ENCODE measurements around the gene NEDD1.

The NEDD1 gene

DNA sequence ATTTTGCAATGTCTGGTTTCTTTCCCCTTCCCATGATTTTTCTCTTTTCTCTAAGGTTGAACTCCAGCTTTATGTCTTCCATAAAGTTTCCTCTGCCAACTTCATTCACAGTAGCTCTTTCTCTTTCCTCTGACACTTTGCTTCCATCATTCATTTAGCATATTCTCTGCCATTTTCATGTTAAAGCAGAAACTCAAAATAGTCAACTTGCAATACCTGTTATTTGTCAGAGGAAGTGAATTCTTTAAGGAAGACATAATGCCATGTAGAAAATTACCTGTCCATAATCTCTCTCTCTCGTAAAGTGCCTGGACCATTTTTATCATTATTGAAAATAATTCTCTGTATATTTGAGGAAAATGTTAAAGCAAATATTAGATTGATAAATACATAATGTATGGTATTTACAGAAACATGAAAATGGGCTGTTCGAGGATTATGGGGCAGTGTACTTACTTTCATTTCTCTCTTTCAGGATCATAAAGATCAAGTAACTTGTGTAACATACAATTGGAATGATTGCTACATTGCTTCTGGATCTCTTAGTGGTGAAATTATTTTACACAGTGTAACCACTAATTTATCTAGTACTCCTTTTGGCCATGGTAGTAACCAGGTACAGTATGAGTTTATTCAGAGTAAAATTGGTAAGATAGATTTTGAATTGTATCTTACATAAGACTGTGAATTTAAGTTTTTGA, 12.6 kb downstream of the NEDD1 start:
- H3K27ac ChIP-seq = no peak overlapping the region
- TF ChIP-seq, protein P1, sequence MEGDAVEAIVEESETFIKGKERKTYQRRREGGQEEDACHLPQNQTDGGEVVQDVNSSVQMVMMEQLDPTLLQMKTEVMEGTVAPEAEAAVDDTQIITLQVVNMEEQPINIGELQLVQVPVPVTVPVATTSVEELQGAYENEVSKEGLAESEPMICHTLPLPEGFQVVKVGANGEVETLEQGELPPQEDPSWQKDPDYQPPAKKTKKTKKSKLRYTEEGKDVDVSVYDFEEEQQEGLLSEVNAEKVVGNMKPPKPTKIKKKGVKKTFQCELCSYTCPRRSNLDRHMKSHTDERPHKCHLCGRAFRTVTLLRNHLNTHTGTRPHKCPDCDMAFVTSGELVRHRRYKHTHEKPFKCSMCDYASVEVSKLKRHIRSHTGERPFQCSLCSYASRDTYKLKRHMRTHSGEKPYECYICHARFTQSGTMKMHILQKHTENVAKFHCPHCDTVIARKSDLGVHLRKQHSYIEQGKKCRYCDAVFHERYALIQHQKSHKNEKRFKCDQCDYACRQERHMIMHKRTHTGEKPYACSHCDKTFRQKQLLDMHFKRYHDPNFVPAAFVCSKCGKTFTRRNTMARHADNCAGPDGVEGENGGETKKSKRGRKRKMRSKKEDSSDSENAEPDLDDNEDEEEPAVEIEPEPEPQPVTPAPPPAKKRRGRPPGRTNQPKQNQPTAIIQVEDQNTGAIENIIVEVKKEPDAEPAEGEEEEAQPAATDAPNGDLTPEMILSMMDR (IDR thresholded peaks at IDR 0.05) = no peak
- H3K4me3 ChIP-seq (ENCODE audit: low read depth, low read length) = no peak overlapping the region
- H3K9me3 ChIP-seq (ENCODE audit: control insufficient read depth, low read length) = no peaks in the 10 kb centered on the region
- H3K4me1 ChIP-seq = no peaks in the 10 kb centered on the region
- H3K36me3 ChIP-seq (ENCODE audit: control insufficient read depth, insufficient read depth, low read length) = no peaks in the 10 kb centered on the region
- H3K27me3 ChIP-seq (ENCODE audit: control insufficient read depth, insufficient read depth, low read length) = no peaks in the 10 kb centered on the region
- H3K4me2 ChIP-seq (ENCODE audit: low read length) = no peak overlapping the region
- peaks cover 2% of the 10 kb centered on the region for H3K79me2 ChIP-seq
- no peak overlapping the region for H3K9ac ChIP-seq
- H2AFZ ChIP-seq = no peak overlapping the region

DNA sequence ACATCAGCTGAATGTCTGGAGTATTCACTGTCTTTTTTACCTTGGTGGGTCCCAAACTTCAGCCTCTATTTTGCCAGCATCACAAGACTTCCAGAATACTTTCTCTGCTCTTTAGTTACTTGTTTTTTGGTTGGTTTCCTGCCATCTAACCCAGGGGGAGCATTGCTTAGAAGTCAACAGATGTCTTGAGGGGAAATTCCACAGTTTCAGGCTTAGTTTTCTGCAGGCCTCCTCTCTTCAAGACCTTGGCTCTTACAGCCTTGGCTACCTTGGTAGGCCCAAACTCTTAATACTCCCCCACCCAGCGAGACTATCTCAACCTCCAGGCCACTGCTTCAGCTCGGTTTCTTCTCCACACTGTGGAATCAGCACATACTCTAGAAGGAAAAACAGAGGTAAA, 41.7 kb downstream of the NEDD1 start:
- Histone ChIP-seq H2AFZ (no peak overlapping the region), H3K9me3 (ENCODE audit: control insufficient read depth, low read length) (no peaks in the 10 kb centered on the region), H3K27ac (no peak overlapping the region), H3K4me1 (no peaks in the 10 kb centered on the region), H3K4me3 (ENCODE audit: low read depth, low read length) (no peak overlapping the region), H3K9ac (no peak overlapping the region), H3K27me3 (ENCODE audit: control insufficient read depth, insufficient read depth, low read length) (no peaks in the 10 kb centered on the region), H3K36me3 (ENCODE audit: control insufficient read depth, insufficient read depth, low read length) (no peaks in the 10 kb centered on the region), H3K79me2 (no peaks in the 10 kb centered on the region), H3K4me2 (ENCODE audit: low read length) (no peak overlapping the region)
- TF ChIP-seq, protein P1 (IDR thresholded peaks at IDR 0.05) = no peak

DNA sequence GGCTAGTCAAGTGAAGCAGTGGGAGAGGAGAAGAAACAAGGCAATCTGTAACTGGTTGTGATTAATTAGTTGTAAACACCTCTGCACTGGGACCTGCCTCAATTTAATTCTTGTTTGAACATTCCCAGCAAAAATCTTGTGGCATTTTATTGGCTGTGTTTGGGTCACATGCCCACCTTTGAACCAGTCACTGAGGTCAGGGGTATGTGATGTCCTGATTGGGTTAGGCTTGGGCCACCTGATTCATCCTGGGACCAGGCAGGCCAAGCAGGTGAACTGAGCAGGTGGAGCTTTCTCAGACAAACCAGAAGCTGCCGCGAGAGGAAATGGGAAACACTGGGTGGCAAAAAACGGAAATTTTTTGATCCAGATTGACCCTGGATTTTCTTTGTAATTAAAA, 72.5 kb downstream of the NEDD1 start:
- H3K4me2 ChIP-seq (ENCODE audit: low read length) = no peak overlapping the region
- TF ChIP-seq, protein P1 (IDR thresholded peaks at IDR 0.05) = no peak
- H3K4me3 ChIP-seq (ENCODE audit: low read depth, low read length) = no peak overlapping the region
- no peaks in the 10 kb centered on the region for H3K4me1 ChIP-seq
- no peaks in the 10 kb centered on the region for H3K9me3 ChIP-seq (ENCODE audit: control insufficient read depth, low read length)
- H2AFZ ChIP-seq = no peak overlapping the region
- no peak overlapping the region for H3K9ac ChIP-seq
- no peaks in the 10 kb centered on the region for H3K79me2 ChIP-seq
- no peaks in the 10 kb centered on the region for H3K36me3 ChIP-seq (ENCODE audit: control insufficient read depth, insufficient read depth, low read length)
- H3K27ac ChIP-seq = no peak overlapping the region
- H3K27me3 ChIP-seq (ENCODE audit: control insufficient read depth, insufficient read depth, low read length) = no peaks in the 10 kb centered on the region

DNA sequence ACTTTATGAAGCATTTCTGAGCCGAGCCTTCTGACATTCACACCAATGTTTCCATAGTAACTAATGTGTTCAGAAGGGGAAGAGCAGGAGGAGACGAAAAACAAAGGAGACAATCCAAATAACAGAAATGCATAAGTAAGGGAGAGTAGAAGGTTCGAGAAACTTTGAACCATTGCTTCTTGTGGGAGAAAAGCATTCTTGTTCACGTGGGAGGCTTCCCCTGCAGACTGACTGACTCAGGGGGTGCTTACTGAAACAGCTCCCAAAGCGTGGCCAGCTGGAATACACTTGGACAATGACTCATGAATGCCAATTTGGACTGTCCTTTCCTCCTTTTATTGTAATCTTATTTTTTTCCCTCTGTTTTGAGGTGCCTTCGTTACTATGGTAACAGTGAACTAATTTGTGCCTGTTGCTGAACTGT, 73.9 kb downstream of the NEDD1 start:
- Histone ChIP-seq H3K79me2 (no peaks in the 10 kb centered on the region), H3K4me1 (no peaks in the 10 kb centered on the region), H2AFZ (no peak overlapping the region), H3K4me3 (ENCODE audit: low read depth, low read length) (no peak overlapping the region), H3K4me2 (ENCODE audit: low read length) (no peak overlapping the region), H3K9ac (no peak overlapping the region), H3K27me3 (ENCODE audit: control insufficient read depth, insufficient read depth, low read length) (no peaks in the 10 kb centered on the region), H3K27ac (no peak overlapping the region), H3K9me3 (ENCODE audit: control insufficient read depth, low read length) (no peaks in the 10 kb centered on the region), H3K36me3 (ENCODE audit: control insufficient read depth, insufficient read depth, low read length) (no peaks in the 10 kb centered on the region)
- TF ChIP-seq, protein P1 (IDR thresholded peaks at IDR 0.05) = no peak

DNA sequence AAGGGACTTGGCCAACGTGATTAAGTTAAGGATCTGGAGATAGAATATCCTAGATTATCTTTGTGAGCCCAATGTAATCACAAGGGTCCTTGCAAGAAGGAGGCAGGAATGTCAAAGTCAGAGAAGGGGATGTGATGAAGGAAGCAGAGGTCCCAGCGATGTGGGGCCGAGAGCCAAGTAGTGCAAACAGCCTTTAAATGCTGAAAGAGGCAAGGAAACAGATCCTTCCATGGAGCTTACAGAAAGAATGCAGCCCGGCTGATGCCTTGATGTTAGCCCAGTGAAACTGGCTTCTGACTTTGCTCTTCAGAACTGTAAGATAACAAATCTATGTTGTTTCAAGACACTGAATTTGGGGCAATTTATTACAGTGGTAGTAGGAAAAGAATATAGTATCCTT, 74.9 kb downstream of the NEDD1 start:
- Histone ChIP-seq H3K4me2 (ENCODE audit: low read length) (no peak overlapping the region), H3K79me2 (no peaks in the 10 kb centered on the region), H3K27me3 (ENCODE audit: control insufficient read depth, insufficient read depth, low read length) (no peaks in the 10 kb centered on the region), H3K27ac (no peak overlapping the region), H3K4me1 (no peaks in the 10 kb centered on the region), H3K36me3 (ENCODE audit: control insufficient read depth, insufficient read depth, low read length) (no peaks in the 10 kb centered on the region), H2AFZ (no peak overlapping the region), H3K9me3 (ENCODE audit: control insufficient read depth, low read length) (no peaks in the 10 kb centered on the region), H3K4me3 (ENCODE audit: low read depth, low read length) (no peak overlapping the region), H3K9ac (no peak overlapping the region)
- TF ChIP-seq, protein P1 (IDR thresholded peaks at IDR 0.05) = no peak
